ENCODE results near the gene NCAPH2.

NCAPH2 gene

DNA sequence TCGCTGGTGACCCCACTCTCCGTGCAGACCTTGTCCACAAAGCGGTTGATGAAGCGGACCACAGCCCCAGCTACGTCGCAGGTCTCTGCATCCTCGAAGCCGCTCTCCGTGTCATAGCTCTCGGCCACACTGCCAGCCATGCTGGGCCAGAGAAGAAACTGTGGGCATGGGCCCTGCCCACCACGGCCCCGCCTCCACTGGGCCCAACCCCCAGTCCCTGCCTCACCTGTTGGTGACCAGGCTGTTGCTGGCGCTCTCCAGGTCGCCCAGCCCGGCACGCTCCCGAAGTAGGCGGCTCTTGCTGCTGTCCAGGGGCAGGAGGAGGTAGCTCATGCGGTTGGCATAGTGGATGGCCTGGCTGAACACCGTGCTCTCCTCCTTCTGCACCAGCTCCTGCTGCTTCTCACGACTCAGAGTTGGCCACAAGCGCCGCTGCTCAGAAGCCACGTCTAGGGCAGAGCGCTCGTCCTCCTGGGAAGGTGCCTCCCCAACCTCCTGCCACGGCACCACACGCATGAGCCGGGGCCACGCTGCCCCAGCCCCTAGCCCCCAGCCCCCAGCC lies 46.0 kb upstream of the NCAPH2 start:
- H3K9me3 ChIP-seq: no peaks in the 10 kb centered on the region
- no peaks in the 10 kb centered on the region for H3K27me3 ChIP-seq
- TF ChIP-seq, protein P1, sequence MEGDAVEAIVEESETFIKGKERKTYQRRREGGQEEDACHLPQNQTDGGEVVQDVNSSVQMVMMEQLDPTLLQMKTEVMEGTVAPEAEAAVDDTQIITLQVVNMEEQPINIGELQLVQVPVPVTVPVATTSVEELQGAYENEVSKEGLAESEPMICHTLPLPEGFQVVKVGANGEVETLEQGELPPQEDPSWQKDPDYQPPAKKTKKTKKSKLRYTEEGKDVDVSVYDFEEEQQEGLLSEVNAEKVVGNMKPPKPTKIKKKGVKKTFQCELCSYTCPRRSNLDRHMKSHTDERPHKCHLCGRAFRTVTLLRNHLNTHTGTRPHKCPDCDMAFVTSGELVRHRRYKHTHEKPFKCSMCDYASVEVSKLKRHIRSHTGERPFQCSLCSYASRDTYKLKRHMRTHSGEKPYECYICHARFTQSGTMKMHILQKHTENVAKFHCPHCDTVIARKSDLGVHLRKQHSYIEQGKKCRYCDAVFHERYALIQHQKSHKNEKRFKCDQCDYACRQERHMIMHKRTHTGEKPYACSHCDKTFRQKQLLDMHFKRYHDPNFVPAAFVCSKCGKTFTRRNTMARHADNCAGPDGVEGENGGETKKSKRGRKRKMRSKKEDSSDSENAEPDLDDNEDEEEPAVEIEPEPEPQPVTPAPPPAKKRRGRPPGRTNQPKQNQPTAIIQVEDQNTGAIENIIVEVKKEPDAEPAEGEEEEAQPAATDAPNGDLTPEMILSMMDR (IDR thresholded peaks at IDR 0.05; ENCODE audit: low read depth, low read length): no peak
- H3K4me1 ChIP-seq: no peaks in the 10 kb centered on the region
- H3K4me3 ChIP-seq (ENCODE audit: low read depth, low read length): no peak overlapping the region
- DNase-seq: no peak
- H3K36me3 ChIP-seq: peaks cover 82% of the 10 kb centered on the region

DNA sequence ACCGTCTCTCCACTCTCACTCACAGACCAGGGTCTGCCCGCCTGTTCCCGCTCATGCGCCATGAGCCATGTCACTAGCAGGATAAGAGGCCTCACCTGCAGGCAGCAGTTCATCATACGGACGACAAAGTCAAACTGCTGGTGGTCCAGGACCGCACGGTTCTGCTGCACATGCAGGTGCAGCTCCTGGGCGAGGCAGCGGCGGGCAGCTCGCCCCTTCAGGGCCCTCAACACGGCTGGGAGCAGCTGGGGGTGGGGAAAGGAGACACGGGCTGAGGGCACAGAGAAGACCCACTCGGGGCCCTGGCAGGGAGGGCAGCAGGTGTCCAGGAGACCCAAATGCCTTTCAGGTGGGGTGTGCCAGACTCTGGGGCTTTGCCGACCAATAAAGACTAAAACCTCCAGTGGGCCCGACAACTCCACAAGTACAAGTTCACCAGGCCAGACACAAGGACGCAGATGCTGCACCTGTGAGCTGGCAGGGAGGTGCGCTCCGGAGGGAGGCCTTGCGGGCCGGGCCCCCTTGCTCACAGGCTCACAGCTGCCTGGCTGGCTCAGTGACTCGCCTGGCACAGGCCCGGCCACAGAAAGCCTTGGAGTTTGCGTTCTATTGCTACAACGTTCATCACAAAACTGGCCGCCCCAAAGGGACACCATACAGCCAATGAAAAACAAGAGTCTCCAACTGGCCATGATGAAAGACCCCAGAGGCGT lies 44.7 kb upstream of the NCAPH2 start:
- H3K36me3 ChIP-seq: peaks cover 83% of the 10 kb centered on the region
- H3K9me3 ChIP-seq: no peaks in the 10 kb centered on the region
- no peaks in the 10 kb centered on the region for H3K4me1 ChIP-seq
- no peaks in the 10 kb centered on the region for H3K27me3 ChIP-seq
- TF ChIP-seq, protein P1 (IDR thresholded peaks at IDR 0.05; ENCODE audit: low read depth, low read length): no peak
- DNase-seq: no peak
- no peak overlapping the region for H3K4me3 ChIP-seq (ENCODE audit: low read depth, low read length)

DNA sequence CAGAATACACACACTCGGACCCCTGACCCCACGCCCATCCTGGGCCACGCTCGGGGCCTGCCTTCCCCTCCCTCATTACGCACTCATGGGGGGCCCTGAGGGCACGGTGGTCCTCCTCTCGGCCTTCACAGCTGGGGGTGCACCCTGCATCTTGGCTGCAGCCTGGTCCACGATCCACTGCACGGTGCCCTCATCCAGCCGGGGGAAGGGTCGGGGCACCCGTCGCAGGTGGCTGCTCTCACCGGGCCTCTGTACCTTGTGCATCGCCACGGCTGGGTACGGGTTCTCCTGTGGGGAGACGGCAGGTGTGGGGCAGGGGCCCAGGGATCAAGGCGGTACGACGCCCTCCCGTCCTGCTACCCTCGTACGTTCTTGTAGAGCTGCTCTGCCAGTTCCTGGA lies 43.6 kb upstream of the NCAPH2 start:
- H3K36me3 ChIP-seq: peaks cover 72% of the 10 kb centered on the region
- no peaks in the 10 kb centered on the region for H3K4me1 ChIP-seq
- TF ChIP-seq, protein P1 (IDR thresholded peaks at IDR 0.05; ENCODE audit: low read depth, low read length): no peak
- no peaks in the 10 kb centered on the region for H3K27me3 ChIP-seq
- no peaks in the 10 kb centered on the region for H3K9me3 ChIP-seq
- H3K4me3 ChIP-seq (ENCODE audit: low read depth, low read length): no peak overlapping the region
- DNase-seq: no peak

DNA sequence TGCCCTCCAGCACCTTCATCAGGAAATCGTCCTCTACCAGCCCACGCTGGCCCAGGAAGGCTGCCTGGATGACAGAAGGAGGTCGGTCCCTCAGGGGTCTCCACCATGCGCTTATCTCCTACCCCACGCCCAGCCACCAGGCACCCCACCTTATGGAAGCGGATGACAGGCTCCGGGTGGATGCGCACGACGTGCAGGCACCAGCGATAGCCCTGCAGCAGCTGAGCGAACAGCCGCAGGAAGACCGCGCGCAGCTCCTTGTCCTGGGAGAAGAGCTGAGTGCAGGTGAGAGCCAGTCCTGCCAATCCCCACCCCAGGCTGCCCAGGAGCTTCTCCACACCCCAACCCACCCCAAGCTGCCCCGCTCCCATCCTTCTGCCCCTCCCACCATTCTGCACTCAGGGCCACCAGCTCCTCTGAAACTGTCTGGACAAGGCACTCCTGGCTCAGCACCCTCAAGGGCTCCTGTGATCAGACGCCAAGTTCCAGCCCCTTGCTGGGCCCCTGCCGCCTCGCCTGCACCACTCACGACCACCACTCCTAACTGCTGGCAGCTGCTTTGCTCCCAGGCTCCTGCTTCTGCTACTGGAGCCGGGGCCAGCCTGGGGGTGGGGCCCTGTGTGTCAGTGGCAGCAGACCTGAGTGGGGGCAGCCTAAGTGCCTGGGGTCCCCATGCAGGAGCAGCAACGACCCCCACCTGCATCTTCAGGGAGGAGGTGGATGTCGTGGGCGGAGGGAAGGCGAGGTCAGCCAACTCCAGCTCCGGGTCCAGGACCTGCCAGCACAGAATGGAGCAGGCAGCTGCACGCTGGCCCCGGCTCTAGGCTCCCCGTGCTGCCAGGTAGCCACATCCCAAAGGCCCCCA lies 42.7 kb upstream of the NCAPH2 start:
- H3K36me3 ChIP-seq: peaks cover 63% of the 10 kb centered on the region

DNA sequence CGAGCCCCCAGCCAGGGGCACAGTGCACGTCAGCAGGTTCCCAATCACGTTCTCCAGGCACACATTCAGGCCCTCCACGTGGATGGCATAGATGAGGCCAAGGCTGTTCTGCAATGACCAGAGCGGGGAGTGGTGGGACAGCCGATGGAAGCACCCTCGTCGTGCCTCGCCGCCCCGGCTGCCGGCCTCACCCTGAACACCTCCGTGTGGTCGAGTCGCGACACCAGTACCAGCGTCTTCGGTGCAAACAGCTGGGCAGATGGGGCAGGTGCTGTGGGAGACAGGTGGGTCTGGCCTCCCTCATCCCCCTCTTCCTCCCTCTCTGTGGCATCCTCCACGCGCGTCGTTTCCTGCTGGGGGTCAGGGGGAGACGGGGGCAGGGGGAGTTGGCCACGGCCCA lies 40.7 kb upstream of the NCAPH2 start:
- Histone ChIP-seq H3K9me3 (no peaks in the 10 kb centered on the region), H3K4me3 (ENCODE audit: low read depth, low read length) (no peak overlapping the region), H3K27me3 (no peaks in the 10 kb centered on the region), H3K36me3 (peaks cover 48% of the 10 kb centered on the region), H3K4me1 (no peaks in the 10 kb centered on the region)
- TF ChIP-seq, protein P1 (IDR thresholded peaks at IDR 0.05; ENCODE audit: low read depth, low read length): no peak
- DNase-seq: no peak

More for the DNA sequence above, 42.7 kb upstream of the NCAPH2 start:
- Histone ChIP-seq H3K4me3 (ENCODE audit: low read depth, low read length) (no peak overlapping the region), H3K27me3 (no peaks in the 10 kb centered on the region), H3K4me1 (no peaks in the 10 kb centered on the region), H3K9me3 (no peaks in the 10 kb centered on the region)
- DNase-seq: no peak
- TF ChIP-seq, protein P1 (IDR thresholded peaks at IDR 0.05; ENCODE audit: low read depth, low read length): no peak

All from BE2C (cell line).